NCI-H1105 (cell line): ENCODE measurements around the gene RRP12.
A peak's percentile ranks its signal among the peaks of the same experiment; 100 is the strongest.

Experiments used
- DNase-seq: peaks from one replicate; lab custom pipeline; 2025; lab: John Stamatoyannopoulos, UW

Gene RRP12

DNA sequence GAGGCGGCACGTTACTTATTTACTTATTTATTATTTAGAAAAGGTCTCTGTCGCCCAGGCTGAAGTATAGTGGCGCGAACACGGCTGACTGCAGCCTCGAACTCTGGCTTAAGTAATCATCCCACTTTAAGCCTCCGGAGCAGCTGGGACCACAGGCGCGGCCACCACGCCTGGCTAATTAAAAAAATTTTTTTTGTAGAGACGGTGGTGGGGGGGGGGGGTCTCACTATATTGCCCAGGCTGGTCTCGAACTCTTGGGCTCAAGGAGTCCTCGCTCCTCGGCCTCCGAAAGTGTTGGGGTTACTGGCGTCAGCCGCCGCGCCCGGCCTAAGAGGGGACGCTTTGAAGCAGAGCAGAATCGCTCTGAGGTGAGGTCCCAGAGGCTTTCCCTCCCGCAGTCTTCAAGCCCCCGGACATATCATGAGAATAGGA, 65.9 kb downstream of the RRP12 start:
- no peak for DNase-seq

DNA sequence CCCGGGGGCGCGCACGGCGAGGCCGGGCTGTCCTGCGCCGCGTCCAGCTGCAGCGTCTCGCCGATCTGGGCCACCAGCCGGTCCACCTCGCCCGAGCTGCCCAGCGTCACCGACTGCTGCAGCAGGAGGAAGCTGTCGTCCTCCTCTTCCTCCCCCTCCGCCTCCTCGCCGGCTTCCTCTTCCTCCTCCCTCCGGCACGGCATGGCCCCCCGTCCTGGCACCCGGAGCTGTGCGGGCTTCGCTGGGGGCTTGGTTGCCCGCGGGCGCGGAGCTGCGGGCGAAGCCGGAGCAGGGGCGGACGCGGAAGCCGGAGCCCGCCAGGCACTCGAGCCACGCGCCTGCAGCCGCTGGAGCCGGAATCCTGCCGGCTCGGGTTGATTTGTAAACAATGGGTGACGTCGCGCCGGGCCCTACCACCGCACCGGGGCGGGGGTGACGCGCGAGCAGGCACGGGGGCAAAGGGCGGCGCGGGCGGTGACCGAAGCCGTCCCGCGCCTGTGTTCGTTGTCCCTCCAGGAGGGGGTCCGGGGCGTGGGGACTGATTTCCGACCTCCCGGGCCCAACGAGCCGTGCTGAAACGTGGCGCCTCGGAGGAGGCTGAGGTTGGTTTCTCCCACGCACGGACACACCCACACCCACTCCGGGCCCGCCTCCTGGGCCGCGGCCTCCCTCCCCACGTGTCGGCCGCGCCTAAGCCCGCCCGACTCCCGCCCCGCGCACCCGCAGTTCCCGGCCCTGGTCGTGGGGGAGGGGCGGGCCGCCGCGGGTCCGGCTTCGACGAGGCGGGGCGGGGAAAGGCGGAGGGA, 66.6 kb downstream of the RRP12 start, which contains the start of gene FRAT2:
Gene FRAT2 (minus strand): TSS at position 360 of the 806 bp plus-strand sequence. CDS start 157 bp downstream, at position 203.
- DNase-seq, result peak; percentile 63

DNA sequence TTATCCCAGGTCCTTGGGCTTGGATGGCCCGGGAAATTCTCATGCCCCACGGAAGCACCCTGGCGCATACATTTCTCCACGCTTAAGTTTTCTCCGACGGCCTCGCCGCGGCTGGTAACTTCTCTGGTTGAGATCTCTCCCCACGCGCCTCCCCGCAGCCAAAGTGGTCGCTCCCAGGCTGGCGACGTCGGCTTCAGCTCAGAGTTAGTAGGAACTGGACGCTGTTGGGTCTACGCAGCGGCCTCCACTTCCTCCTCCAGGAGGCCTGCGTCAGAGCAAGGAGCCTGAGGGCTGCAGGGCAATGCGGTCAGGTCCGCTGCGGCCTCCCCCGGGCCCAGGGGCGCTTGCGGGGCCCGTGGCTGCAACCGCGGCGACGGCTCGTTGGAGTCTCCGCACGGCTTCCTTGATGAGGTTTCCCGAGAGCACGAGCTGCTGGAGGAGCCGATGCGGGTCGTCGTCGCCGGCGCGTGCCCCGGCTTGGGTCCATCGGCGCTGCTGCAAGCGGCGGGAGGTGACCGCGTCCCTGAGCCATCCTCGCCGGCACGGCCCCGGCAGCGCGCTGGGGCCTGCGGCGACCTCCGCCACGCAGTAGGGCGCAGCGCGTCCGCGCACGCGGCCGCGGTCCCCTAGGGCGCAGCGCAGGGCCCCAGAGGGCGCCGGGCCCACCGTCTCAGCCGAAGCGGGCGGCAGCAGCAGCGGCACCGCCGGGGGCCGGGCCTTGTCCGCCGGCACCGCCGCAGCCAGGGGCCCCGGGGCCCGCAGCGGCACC, 67.4 kb downstream of the RRP12 start:
- DNase-seq, result no peak

DNA sequence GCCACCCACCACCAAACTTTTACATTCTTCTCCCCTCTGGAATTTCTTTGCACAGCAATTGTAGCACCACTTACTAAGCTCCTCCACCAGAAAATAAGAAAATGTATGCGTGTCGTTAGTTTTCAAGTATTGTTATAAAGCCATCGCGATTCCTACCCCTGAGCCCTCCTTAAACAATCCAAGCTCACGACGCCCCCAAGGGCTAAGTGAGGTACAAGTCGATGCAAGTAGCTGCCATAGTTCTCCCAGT, 67.9 kb downstream of the RRP12 start:
- DNase-seq, result no peak

DNA sequence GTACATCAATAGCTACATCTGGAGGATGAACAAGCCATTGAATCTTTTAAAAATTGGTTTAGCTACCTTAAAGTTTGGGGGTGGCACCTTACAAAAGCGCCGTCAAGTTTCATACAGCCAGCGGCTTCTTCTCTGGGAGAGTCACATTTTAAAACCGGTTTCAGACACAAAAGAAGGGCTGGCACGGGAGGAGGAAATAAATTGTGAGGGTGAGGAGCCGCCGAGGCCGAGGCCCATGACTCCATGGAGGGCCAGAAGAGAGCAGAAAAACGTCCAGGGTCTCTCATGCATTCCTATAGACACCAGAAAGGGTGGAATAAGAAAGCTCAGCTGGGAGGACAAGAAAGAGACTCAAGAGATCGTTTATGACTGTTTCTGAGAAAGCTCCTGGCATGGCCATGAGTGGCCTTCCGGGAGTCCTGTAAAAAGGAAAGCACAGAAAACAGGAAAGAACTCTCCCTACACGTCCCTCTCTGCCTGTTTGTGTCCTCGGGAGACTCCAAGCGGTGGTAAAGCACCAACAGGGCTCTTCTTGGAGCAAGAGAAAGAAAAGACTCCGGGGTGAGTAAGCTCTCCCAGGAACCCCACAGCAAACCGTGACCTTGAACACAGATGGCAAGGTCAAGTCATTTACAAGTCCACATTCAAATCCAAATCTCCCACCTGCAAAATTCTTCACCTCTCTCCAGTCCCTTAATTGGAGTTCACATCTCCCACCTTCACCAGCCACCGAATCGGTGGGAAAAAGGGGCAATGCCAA, 68.4 kb downstream of the RRP12 start:
- DNase-seq, result no peak

DNA sequence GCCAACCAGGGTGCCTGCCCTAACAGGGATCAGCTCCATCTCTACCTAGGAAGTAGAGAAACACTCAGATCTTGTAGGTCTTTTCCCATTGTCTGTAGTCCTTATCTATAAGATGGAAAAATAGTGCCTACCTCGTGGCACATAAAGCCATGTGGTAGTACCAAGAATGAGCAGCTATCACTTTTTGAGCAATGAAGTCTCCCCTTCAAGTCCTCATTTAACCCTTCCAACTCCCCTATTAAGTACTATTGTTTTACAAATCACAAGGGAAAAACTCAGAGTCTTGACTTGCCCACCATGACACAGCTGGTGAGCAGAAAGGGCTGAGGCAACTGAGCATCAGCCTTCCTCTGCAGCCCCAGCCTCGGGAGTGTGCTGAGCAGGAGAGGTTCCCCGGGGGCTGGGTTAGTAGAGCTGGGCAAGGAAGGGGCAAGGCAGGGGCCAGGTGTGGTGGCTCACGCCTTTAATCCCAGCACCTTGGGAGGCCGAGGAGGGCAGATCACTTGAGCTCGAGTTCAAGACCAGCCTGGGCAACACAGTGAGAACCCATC, 69.9 kb downstream of the RRP12 start:
- no peak for DNase-seq

DNA sequence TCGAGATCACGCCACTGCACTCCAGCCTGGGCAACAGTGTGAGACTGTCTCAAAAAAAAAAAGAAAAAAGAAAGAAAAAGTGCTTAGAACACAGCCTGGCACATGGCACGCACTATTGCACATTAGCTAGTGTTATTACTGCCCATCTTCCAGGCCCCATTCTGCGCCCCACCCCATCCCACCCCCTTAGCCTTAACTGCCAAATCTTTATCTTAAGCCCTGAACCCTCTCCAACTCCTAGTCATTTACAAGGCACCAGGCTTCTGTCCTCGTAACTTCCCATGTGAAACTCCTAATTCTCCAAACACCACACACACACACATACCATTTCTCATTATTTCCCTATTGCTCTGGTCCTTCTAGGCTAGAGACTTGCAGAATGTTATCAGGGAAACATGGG, 71.4 kb downstream of the RRP12 start:
- no peak for DNase-seq

DNA sequence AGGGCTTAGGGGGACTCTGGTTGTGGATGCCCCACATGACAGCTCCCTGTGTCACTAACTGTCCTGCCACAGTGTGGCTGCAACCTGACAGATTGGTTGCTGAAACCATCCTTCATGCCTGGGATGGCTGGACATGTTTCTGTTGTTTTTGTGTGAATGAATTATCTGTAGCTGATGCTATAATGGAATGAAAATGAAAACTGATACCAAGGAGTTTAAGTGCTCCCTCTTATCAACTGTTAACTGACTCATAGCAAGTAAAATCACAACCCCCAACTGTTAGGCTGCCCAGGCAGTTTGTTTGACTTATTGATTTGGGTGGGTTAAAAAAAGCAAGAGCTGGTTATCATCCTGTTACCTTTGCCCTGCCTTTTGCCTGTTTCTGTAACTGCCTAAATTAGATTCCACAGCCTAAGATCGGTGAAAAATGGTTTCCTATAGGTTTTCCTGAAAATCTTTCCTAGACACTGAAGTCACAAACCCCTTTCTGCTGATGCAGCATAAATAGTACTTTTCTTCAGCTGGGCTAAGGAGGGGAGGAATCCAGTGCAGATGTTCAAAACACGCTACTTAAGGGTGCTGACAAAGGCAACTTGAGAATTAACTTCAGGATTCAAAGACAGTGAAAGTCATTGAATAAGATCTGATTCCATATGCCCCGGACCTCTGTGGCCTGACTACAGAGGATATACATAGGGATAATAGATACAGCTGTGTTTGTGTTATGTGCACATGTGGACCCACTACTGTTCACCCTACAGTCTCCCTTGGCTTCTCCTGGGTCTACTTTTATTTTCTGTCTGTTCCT, 72.3 kb downstream of the RRP12 start:
- no peak for DNase-seq

DNA sequence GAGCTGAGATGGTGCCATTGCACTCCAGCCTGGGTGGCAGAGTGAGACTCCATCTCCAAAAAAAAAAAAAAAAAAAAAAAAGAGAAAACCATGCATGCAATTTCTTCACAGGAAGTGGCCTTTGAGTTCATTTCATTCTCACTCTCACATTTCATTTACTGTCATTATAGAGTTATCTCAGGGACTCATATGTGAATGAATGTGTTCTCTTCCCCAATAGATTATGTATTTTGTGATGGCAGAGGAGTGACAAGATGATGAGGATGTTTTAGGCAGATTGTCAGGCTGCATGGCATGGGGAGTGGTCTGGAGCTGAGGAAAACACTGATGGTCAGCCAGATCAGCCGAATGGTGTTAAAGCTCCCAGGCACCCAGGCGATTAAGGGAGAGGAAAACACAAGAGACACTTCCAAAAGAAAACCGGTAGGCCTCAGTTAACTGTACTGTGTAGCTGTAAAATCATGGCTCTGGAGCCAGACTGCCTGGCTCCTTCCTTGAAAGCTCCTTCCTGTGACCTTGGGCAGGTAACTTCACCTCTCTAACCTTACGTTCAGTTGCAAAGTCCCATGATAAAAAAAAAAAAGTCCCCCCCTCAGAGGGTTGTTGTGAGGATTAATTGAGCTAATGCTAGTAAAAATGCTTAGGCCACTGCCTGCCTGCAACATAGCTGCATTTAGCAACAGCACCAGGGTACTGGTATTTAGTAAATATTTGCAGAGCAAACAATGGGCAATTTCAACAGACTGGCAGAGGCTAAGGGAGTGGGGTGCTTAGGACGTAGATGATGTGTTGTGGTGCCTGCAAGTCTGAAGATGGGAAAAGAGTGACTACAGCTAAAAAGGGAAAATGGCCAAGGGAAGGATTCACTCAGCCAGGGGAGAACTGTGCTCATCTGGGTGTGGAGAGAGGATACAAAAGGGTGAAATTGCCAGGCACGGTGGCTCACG, 73.5 kb downstream of the RRP12 start:
- DNase-seq, result no peak

DNA sequence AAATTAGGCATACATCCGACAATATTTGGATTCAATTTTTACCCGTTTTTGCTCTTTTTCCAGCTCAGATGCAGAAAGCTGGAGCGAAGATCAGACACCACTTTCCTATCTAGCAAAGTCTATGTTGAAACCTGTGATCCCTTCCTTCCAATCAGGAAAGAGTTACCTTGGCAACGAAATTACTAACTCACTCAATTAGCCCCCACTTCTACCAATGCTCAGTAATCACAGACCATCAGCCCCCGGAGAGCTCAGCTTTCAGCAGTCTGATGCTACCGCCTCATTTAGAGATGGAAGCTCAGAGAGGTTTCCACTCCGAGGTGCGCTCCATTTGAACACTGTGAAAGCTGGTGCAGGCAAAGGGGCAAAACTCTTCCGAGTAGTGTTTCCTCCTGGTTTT, 75.4 kb downstream of the RRP12 start:
- DNase-seq, result no peak

DNA sequence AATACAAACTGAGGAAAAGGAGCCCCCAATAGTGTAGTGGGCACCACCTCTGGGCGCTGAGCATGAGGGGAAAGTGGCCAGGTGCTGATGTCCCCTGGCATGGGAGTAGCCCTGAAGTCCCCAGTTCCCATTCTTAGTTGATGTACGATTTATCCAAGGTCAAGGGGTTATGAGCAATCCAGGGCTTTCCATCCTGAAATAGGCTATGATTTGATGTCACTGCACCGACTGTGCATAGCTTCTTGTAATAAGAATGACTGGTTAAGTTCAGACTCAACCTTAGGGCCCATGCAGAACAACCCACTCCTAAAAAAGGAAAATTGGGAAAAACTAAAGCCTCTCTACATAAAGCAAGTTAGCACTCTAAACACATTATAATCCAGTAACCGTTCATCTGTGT, 77.6 kb downstream of the RRP12 start:
- no peak for DNase-seq

DNA sequence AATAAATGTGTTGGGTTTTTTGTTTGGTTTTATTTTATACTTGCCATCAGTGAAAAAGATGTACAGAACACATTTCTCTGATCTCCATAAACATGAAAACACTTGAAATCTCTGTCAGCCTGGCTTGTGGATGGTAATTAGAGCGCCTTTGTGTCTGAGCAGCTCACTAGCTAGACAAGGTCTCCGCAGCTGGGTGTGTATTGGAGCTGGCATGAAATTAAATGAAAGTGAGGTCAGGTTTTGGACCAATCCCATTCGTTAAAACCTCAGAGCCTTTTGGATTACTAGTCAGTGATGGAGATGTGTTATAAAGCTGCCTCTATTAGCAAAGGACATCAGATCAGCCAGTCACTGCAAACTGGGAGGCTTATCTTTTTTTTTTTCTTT, 79.3 kb downstream of the RRP12 start:
- DNase-seq, result peak; percentile 56

DNA sequence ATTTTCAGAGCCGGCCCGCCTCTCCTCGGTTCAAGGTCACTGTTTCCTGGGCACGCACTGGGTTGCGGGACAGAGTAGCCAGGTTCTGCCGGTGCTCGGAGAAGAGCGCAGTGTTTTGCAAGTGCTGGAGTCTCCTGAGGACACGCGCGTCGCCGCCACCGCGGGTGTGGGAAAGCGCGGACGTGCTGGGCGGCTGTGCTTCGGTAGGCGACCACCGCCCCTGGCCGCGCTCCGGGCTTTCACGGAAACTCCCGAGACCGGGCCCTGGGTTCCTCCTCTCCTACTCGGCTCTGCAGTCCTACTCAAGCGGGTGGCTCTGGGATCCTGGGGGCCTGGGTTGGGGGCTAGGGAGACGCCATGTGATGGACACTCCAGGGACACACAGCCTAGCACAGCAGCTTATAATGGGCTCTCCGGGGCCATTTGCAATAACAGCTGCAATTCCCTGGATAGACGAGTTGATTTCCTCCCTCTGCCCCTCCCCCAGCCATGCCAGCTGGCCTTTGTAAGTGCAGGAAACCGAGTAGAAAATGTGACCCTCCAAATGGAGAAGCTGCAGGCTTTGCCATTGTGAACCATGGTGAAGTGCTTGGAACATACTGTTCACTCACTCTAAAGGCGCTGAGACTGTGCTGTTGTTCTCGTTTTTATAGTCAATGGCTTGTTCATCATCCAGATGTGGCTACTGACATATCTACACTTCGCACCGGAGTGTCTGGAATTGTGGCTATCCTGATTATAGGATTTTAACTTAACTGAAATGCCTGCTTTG, 79.9 kb downstream of the RRP12 start:
- DNase-seq, result peak; percentile 26

DNA sequence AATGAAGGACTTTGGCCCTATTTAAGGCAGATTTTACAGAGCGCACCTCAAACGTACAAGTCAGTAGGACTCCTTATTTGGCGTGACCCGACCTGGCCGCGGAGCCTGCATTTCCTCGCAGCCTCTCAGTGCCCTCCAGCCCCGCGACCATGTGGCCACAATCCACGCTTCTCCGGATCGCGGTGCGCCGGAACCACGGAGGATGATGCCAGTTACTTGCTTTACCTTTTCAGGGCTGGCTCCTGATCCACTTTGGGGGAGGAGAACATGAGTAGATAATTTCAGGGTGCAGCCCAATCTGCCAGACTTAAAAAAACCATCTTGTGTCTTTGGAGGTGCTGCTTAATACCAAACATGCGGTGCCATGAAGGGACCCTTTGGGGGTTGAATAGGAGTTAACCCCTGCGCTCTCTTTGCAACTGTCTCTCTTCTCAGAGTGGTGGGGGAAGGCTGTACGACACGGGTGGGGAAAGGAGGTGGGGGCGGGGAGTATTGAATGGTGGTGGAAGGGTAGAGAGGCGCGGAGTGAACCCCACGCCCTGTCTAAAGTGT, 80.6 kb downstream of the RRP12 start:
- DNase-seq, result no peak

DNA sequence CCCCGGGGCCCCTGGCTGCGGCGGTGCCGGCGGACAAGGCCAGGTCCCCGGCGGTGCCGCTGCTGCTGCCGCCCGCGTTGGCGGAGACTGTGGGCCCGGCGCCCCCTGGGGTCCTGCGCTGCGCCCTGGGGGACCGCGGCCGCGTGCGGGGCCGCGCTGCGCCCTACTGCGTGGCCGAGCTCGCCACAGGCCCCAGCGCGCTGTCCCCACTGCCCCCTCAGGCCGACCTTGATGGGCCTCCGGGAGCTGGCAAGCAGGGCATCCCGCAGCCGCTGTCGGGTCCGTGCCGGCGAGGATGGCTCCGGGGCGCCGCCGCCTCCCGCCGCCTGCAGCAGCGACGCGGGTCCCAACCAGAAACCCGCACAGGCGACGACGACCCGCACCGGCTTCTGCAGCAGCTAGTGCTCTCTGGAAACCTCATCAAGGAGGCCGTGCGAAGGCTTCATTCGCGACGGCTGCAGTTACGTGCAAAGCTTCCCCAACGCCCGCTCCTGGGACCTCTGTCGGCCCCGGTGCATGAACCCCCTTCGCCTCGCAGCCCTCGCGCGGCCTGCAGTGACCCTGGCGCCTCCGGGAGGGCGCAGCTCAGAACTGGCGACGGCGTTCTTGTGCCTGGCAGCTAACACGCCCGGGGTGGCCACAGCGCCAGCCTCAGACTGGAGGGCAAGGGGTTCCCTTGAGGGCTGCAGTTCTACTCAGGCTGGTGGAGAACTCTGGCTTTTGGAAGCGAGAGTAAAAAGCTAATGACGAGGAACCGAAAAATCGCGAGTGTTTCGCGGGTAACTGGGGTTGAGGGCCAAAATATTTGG, 81.3 kb downstream of the RRP12 start:
- DNase-seq, result no peak

DNA sequence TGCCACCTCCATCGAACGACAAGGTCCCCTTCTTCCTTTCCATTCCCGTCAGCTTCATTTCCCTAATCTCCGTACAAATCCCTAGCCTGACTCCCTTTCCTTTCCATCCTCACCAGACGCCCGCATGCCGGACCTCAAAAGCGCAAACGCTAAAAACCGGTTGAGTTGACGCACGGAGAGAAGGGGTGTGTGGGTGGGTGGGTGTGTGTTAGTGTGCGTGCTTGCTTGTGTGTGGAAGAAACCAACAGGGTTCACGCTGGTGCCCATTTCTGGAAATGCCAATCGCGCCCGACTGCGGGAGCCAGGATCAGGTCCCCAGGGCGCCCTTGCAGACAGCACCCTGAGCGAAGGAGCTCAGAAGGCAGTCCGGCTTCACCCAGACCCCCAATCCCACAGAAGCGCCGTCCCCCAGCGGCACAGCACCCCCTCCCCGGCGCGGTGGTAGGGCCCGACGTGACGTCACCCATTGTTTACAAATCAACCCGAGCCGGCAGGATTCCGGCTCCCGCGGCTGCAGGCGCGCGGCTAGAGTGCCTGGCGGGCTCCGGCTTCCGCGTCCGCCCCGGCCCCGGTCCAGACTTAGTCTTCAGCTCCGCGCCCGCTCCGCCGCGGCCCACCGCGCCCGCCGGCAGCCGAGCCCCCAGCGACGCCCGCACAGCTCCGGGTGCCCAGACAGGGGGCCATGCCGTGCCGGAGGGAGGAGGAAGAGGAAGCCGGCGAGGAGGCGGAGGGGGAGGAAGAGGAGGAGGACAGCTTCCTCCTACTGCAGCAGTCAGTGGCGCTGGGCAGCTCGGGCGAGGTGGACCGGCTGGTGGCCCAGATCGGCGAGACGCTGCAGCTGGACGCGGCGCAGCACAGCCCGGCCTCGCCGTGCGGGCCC, 82.1 kb downstream of the RRP12 start, which contains the start of gene FRAT1:
Gene FRAT1 (plus strand): TSS at position 500 of the 880 bp plus-strand sequence. CDS start 183 bp downstream, at position 683.
- DNase-seq, result peak; percentile 60

DNA sequence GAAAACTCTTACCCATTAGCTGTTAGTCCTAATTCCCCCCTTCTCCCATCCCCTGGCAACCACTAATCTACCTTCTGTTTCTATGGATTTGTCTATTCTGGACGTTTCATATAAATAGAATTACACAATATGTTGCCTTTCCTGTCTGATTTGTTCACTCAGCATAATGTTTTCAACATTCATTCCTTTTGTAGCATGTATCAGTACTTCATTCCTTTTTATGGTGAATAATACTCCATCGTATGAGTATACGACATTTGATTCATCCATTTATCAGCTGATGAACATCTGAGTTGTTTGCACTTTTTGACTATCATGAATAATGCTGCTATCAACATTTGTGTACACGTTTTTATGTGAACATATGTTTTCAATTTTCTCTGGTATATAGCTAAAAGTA, 86.5 kb downstream of the RRP12 start:
- no peak for DNase-seq
